ENCODE measurements around the gene GDPD3. TPM values are rescaled to one million over a fixed set of nuclear protein-coding genes. Genes with fewer than 3 reads are reported as not detected.

The GDPD3 gene
- total and polyA plus RNA-seq, 2 of the 13 experiments (the other 11 are each of a cell fraction or from before 2014, with no cell fraction given), result 18.7 to 20.6 TPM

DNA sequence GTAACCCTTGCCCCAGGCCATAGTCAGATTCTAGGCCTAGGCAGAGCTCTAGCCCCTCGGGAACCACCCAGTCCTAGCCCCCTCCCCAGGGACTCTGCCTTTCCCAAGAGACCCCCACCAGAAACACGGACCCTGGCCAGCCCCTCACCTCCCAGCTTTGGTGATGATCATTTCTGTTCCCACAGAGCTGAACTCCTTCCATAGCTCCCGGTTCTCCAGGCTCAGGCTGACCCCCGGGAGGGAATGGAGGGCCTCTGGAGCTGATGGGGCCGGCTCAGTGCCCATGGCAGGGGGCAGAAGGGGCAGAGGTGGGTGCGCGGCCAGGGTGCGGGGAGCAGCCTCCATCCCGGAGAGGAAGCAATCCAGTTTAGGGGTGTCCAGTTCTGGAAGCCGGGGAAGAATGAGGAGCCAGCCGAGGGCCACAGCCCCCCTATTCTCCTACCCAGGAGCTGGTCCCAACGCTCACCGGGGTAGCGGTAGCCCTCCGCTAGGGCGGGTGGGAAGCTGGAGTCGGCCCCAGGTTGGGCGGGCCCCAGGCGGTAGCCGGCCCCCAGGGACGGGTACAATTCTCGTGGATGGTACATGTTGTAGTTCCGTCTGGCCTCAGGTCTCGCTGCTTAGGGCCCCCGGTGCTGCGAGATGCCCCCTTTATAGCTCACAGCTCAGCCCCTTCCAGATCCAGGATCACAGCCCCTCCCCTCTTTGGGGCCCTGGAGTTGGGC lies 22.6 kb downstream of the GDPD3 start (continued):
- TF ChIP-seq PCBP1 (IDR thresholded peaks at IDR 0.05; ENCODE audit: borderline replicate concordance, low read depth, low read length) (0 out of 2 replicates have a peak, but pooled peaks have one; percentile 55), ZNF512 (CRISPR knock-in tag; IDR thresholded peaks at IDR 0.05) (no peak), HDAC2 (CRISPR knock-in tag; IDR thresholded peaks at IDR 0.05) (no peak), NFYB (CRISPR knock-in tag; IDR thresholded peaks at IDR 0.05) (no peak), KDM1A (CRISPR knock-in tag; IDR thresholded peaks at IDR 0.05) (no peak), SKI (IDR thresholded peaks at IDR 0.05; ENCODE audit: partially characterized antibody) (no peak), MBNL3 (CRISPR knock-in tag; conservative IDR thresholded peaks at IDR 0.05) (no peak), HIVEP1 (CRISPR knock-in tag; IDR thresholded peaks at IDR 0.05) (peak; percentile 65; the same call in 1 of the 2 replicates), RBAK (CRISPR knock-in tag; IDR thresholded peaks at IDR 0.05) (no peak), ZNF577 (CRISPR knock-in tag; IDR thresholded peaks at IDR 0.05; ENCODE audit: borderline replicate concordance, low read depth) (no peak), HNF4A (CRISPR knock-in tag; IDR thresholded peaks at IDR 0.05) (no peak), ZNF558 (CRISPR knock-in tag; IDR thresholded peaks at IDR 0.05; ENCODE audit: borderline replicate concordance) (peak; percentile 31; the same call in 1 of the 2 replicates), SMAD1 (CRISPR knock-in tag; IDR thresholded peaks at IDR 0.05; ENCODE audit: borderline replicate concordance, low read depth) (no peak), RAD21 (CRISPR knock-in tag; IDR thresholded peaks at IDR 0.05) (no peak), ZNF34 (CRISPR knock-in tag; IDR thresholded peaks at IDR 0.05; ENCODE audit: borderline replicate concordance) (0 out of 2 replicates have a peak, but pooled peaks have one; percentile 18), SP4 (CRISPR knock-in tag; IDR thresholded peaks at IDR 0.05) (0 out of 2 replicates have a peak, but pooled peaks have one; percentile 41), THAP7 (CRISPR knock-in tag; IDR thresholded peaks at IDR 0.05) (no peak), ZNF670 (CRISPR knock-in tag; IDR thresholded peaks at IDR 0.05; ENCODE audit: borderline replicate concordance) (0 out of 2 replicates have a peak, but pooled peaks have one; percentile 48), IRF2 (CRISPR knock-in tag; IDR thresholded peaks at IDR 0.05) (no peak)
- TF ChIP-seq, protein P1, sequence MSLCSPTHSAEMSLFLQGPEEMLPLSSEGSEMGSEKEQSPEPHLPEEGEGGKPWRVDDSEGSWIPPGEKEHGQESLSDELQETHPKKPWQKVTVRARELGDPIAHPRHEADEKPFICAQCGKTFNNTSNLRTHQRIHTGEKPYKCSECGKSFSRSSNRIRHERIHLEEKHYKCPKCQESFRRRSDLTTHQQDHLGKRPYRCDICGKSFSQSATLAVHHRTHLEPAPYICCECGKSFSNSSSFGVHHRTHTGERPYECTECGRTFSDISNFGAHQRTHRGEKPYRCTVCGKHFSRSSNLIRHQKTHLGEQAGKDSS (CRISPR knock-in tag; IDR thresholded peaks at IDR 0.05; ENCODE audit: borderline replicate concordance, low read depth), result no peak
- TF ChIP-seq, protein P2, sequence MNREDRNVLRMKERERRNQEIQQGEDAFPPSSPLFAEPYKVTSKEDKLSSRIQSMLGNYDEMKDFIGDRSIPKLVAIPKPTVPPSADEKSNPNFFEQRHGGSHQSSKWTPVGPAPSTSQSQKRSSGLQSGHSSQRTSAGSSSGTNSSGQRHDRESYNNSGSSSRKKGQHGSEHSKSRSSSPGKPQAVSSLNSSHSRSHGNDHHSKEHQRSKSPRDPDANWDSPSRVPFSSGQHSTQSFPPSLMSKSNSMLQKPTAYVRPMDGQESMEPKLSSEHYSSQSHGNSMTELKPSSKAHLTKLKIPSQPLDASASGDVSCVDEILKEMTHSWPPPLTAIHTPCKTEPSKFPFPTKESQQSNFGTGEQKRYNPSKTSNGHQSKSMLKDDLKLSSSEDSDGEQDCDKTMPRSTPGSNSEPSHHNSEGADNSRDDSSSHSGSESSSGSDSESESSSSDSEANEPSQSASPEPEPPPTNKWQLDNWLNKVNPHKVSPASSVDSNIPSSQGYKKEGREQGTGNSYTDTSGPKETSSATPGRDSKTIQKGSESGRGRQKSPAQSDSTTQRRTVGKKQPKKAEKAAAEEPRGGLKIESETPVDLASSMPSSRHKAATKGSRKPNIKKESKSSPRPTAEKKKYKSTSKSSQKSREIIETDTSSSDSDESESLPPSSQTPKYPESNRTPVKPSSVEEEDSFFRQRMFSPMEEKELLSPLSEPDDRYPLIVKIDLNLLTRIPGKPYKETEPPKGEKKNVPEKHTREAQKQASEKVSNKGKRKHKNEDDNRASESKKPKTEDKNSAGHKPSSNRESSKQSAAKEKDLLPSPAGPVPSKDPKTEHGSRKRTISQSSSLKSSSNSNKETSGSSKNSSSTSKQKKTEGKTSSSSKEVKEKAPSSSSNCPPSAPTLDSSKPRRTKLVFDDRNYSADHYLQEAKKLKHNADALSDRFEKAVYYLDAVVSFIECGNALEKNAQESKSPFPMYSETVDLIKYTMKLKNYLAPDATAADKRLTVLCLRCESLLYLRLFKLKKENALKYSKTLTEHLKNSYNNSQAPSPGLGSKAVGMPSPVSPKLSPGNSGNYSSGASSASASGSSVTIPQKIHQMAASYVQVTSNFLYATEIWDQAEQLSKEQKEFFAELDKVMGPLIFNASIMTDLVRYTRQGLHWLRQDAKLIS (CRISPR knock-in tag; IDR thresholded peaks at IDR 0.05), result no peak
- TF ChIP-seq, protein P3, sequence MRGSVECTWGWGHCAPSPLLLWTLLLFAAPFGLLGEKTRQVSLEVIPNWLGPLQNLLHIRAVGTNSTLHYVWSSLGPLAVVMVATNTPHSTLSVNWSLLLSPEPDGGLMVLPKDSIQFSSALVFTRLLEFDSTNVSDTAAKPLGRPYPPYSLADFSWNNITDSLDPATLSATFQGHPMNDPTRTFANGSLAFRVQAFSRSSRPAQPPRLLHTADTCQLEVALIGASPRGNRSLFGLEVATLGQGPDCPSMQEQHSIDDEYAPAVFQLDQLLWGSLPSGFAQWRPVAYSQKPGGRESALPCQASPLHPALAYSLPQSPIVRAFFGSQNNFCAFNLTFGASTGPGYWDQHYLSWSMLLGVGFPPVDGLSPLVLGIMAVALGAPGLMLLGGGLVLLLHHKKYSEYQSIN (CRISPR knock-in tag; IDR thresholded peaks at IDR 0.05; ENCODE audit: borderline replicate concordance), result no peak

All from HepG2 (cell line).